ES-I3 (cell line): ENCODE measurements around the gene TMEM200A.
A peak's percentile ranks its signal among the peaks of the same experiment; 100 is the strongest.
"Not testable (repeated sequence)": the region's sequence is repeated elsewhere in the genome, so short reads cannot be mapped to it uniquely, and the experiment has no call there.

Experiments used
- H3K36me3 ChIP-seq: 2 replicates; pipeline ENCODE4 v1.6.1; 2013; ENCODE audit warnings: mild to moderate bottlenecking, low read length, control low read depth, moderate library complexity; ENCODE audit not compliant: insufficient read depth
- H3K4me1 ChIP-seq: 2 replicates; pipeline ENCODE4 v1.6.1; 2013; ENCODE audit warnings: mild to moderate bottlenecking, control low read depth, low read length; ENCODE audit not compliant: insufficient read depth
- H3K9ac ChIP-seq: 2 replicates; pipeline ENCODE4 v1.6.1; 2013; ENCODE audit warnings: low read depth, mild to moderate bottlenecking, low read length, moderate library complexity
- H3K9me3 ChIP-seq: 2 replicates; pipeline ENCODE4 v1.6.1; 2013; ENCODE audit warnings: mild to moderate bottlenecking, low read length, moderate library complexity; ENCODE audit not compliant: control insufficient read depth, insufficient read depth

Gene TMEM200A

DNA sequence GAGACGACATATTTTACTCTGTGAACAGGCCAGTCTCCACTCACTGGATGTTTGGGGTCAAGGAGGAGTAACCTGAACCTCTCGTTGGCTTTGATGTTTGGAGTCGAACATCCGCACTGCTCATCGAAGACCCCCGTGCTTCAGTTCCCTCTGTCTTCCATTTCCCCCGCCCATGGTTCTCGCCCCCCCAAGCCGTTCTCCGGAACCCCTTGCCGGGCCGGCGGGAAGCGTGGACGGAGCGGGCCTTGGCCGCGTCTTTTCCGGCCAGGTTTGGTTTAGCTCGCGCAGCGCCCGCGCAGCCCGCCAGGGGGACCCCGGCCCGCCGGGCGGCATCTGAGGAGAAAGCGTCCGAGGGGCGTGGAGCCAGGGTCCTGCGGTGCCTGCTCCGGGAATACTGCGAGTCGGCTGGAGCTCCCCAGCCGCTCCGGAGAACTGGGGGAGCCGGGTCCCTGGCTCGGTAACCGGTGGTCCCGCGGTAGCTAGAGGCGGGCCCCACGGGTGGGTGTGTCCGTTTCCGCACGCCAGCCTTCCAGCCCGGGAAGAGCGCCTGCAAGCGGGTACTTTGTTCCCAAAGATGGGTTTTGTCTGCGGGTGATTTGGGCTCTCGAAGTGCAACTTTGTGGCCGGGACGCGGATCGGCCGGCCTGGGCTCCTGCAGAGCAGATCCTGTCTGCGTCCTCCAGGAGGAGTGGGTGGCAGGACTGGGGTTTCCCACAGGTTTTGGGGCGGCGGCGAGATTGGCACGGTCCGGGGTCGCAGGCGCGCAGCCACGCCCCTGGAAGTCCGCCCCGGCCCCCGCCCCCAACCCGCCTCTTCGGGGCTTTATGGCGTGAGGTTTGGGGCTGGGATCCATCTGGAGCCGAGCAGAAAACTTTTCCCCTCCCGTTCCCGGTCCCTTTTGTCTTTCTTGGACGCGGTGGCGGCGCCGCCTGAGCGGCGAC is at the start of gene TMEM200A:
Gene TMEM200A, plus strand, starts transcription at position 852 of the 941 bp plus-strand sequence. CDS start 74,406 bp downstream, outside the sequence.
- Histone ChIP-seq H3K9ac (peak within 1 kb of the TSS; percentile 93), H3K9me3 (no peaks in the 10 kb centered on the region; the same call in 1 of the 2 replicates), H3K36me3 (no peaks in the 10 kb centered on the region), H3K4me1 (peaks cover 5% of the 10 kb centered on the region)

DNA sequence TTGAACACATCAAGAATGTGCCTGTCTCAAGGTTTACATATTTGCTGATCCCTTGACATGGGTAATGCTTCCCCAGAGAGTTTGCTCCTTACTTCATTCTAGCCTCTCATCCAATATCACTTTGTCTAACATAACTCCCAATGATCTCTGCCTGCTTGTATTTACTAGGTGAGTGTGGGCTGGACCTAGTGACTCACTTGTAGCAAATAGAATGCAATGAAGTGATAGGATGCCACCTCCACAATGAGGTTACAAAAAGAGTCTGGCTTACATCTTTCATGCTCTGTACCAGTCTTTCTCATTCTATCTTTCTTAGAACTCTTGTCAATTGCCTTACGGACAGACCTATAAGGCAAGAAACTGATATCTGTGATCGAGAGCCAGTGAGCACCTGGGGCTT is 44.9 kb upstream of the TMEM200A start:
- Histone ChIP-seq H3K9me3 (no peaks in the 10 kb centered on the region), H3K4me1 (no peaks in the 10 kb centered on the region), H3K36me3 (no peaks in the 10 kb centered on the region), H3K9ac (no peak overlapping the region)

DNA sequence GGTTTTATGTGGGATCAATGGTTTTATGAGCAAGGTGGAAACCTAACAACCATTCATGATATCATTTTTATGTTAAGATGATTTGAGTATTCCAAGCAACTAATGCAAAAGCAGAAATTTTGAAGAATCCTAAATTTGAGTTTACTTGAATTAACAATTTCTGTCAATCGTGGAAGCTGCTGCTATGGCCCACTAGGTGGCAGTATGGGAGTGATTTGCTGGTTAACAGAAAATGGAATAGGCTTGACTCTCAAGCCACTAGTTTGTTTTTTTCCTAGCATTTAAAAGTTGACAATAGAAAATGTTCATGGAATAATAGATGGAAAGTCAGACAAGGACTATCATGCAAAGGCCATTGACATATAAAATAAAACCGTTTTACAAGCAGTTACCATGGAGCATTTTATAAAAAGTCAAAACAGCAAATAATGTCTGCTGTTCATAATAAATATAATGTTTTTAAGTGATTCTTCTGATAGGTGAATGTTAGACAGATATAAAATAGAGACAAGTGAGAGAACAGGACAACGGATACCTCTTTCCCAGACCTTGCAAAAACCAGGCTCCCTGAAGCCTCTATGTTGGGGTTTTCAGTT is 43.0 kb upstream of the TMEM200A start:
- Histone ChIP-seq H3K4me1 (no peaks in the 10 kb centered on the region), H3K9me3 (no peaks in the 10 kb centered on the region), H3K36me3 (no peaks in the 10 kb centered on the region), H3K9ac (no peak overlapping the region)

DNA sequence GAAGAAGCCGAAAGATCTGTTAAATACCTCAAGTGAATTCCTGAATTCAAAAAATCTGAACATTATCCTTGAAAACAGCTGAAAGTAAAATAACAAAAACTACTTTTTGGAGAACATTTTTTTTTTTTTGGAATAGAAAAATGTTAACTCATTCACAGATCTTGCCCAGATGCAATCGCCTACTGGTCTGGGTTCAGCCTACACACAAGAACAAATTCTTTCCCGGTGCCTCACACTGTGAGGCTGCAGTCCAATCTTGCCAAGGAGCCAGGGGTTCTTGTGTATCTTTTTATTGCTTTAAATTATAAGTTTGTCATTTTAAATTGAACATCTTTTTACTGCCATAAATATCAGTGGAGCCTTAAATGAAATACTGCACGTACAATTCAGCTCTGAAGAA is 41.2 kb upstream of the TMEM200A start:
- Histone ChIP-seq H3K36me3 (no peaks in the 10 kb centered on the region), H3K9me3 (no peaks in the 10 kb centered on the region), H3K9ac (no peak overlapping the region), H3K4me1 (no peaks in the 10 kb centered on the region)

DNA sequence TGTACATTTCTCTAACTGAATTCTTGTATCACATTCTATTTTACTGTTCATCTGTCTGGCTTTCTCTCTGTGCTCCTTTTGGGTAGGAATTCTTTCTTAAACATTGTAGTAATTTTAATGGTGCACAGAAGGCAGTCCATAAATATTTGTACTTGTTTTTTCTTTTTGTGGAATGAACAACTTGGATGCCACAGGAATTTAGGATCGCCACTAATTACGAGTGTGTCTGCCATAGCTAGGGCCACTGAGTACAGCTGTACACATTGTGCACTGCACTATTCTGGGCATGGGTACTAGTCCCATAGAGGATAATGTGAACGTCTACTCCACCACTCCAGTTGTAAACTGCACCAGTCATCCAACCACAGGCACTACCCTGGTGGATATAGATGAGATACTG is 39.3 kb upstream of the TMEM200A start:
- no peaks in the 10 kb centered on the region for H3K9me3 ChIP-seq
- H3K9ac ChIP-seq = no peak overlapping the region
- H3K36me3 ChIP-seq = no peaks in the 10 kb centered on the region
- H3K4me1 ChIP-seq = no peaks in the 10 kb centered on the region

DNA sequence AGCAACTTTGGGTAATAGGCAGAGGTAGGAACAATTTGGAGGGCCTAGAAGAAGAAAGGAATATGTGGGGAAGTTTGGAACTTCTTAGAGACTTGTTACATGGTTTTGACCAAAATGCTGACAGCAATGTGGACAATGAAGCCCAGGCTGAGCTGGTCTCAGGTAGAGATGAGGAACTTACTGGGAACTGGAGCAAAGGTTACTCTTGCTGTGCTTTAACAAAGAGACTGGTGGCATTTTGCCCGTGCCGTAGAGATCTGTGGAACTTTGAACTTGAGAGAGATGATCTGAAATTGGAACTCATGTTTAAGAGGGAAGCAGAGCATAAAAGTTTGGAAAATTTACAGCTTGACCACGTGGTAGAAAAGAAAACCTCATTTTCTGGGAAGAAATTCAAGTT is 28.3 kb upstream of the TMEM200A start:
- H3K9ac ChIP-seq = no peak overlapping the region
- H3K4me1 ChIP-seq = no peaks in the 10 kb centered on the region
- H3K9me3 ChIP-seq = no peaks in the 10 kb centered on the region
- no peaks in the 10 kb centered on the region for H3K36me3 ChIP-seq

DNA sequence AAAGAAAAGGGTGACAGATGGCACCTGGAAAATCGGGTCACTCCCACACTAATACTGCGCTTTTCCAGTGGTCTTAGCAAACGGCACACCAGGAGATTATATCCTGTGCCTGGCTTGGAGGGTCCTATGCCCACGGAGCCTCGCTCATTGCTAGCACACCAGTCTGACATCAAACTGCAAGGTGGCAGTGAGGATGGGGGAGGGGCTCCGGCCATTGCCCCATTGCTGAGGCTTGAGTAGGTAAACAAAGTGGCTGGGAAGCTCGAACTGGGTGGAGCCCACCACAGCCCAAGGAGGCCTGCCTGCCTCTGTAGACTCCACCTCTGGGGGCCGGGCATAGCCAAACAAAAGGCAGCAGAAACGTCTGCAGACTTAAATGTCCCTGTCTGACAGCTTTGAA is 19.5 kb upstream of the TMEM200A start:
- H3K9ac ChIP-seq, H3K9me3 ChIP-seq, H3K36me3 ChIP-seq, H3K4me1 ChIP-seq: not testable (repeated sequence)

DNA sequence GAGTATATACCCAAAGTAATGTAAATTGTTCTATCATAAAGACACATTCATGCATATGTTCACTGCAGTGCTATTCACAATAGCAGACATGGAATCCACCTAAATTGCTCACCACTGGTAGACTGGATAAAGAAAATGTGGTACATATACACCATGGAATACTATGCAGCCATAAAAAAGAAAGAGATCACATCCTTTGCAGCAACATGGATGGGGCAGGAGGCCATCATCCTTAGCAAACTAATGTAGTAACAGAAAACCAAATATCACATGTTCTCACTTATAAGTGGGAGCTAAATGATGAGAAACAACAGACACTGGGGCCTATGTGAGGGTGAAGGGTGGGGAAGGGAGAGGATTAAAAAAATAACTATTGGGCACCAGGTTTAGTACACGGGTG is 11.5 kb upstream of the TMEM200A start:
- Histone ChIP-seq H3K9ac (no peak overlapping the region), H3K36me3 (no peaks in the 10 kb centered on the region), H3K9me3 (no peaks in the 10 kb centered on the region), H3K4me1 (no peaks in the 10 kb centered on the region)

DNA sequence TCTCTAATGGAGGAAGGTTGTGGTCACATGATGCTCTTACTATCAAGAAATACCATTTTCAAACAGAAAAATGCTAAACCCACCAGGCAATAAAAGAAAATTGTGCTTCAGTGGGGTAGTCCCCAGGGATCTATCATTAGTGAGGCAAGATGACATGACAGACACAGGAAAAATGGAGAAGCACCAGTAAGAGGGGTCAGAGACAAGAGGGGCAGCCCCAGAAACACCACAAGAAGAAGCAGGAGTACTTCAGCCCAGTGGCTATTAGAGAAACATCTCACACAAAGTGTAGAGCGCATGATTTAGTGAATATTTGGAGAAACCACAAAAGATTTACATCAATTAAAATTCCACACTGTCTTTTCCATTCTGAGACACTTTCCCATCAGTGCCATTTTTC is 10.2 kb upstream of the TMEM200A start:
- Histone ChIP-seq H3K9ac (no peak overlapping the region), H3K36me3 (no peaks in the 10 kb centered on the region), H3K9me3 (no peaks in the 10 kb centered on the region), H3K4me1 (no peaks in the 10 kb centered on the region)

DNA sequence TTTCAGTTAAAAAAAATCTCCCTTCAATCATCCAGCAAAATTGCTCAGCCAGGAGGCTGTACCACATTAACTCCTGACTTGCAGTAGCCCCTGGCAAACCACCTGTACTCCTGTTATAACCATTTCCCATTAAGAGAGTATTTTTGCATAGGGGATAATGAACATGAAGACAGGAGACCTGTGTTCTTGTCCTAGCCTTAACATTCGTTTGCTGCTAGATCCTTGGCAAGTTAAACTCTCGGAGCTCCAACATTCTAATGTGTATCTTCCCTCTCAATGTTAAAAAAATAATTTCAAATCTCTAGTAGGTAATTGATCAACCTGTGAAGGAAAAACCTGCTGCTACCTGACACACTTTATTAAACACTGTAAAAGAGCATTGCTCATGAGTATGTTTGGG is 8.4 kb upstream of the TMEM200A start:
- Histone ChIP-seq H3K9ac (no peak overlapping the region), H3K9me3 (no peaks in the 10 kb centered on the region; the same call in 1 of the 2 replicates), H3K4me1 (no peaks in the 10 kb centered on the region), H3K36me3 (no peaks in the 10 kb centered on the region)

DNA sequence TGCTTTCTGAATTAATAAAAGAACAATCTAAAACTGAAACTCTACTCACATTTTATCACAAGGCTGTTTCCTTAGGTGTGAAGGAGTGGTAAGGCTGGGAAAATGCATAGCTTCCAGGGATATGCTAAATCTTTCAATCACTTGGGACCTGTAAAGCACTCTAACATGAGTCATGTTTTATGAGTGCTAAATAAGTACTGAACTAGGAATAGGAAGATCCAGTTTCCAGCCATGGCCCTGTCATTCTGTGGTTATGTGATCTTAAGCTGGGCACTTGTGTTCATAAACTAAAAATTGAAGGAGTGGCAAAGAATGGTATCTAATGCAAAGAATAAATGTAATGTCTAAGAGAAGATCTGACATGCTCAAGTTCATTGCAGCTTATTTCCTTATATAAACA is 6.1 kb upstream of the TMEM200A start:
- Histone ChIP-seq H3K9me3 (no peaks in the 10 kb centered on the region; the same call in 1 of the 2 replicates), H3K9ac (no peak overlapping the region), H3K4me1 (peaks cover 5% of the 10 kb centered on the region; the same call in 1 of the 2 replicates), H3K36me3 (no peaks in the 10 kb centered on the region)

DNA sequence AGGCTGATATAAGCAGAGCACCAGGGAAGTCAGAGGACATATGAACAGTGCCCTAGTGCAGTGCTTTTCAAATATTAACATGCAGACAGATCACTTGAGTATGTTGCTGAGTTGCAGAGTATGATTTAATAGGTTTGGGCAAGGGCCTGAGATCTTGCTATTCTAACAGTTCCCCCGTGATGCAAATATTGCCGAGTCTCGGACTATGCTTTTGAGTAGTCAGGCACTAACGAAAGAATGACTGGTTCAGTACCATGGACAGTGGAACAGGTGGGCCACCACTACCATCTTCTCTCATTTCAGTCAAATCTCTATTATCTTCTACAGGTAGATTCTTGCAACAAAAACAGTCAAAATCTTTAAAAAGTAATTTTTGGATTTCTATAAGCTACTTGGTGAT is 3.7 kb upstream of the TMEM200A start:
- peaks cover 5% of the 10 kb centered on the region for H3K4me1 ChIP-seq
- H3K9ac ChIP-seq = no peak overlapping the region
- no peaks in the 10 kb centered on the region; the same call in 1 of the 2 replicates for H3K9me3 ChIP-seq

DNA sequence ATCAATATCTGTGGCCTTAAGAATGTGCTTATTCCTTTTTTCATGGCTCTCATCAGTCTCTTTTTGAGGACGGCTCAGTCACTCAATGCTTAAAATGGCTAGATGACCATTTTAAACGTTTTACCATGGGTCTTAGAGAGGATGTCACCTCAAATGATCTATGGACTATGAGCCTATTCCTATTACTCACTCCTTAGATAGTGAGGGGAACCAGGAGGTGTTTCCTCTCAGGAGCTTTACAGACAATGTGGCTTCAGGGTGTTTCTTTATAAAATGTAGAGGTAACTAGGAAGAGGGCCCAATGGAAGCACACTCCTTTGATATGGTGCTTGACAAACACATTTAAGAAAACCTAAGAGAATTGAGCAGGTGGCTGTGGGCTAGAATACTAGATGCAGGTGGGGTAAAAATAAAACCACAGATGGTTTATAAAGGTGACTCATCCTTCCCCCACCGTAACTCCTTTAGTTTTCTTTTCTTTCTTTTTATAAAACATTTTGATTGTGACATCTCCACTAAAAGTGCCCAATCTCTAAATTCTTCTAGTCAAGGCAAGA is 1.5 kb upstream of the TMEM200A start:
- Histone ChIP-seq H3K4me1 (peaks cover 5% of the 10 kb centered on the region), H3K36me3 (no peaks in the 10 kb centered on the region), H3K9ac (no peak overlapping the region), H3K9me3 (no peaks in the 10 kb centered on the region; the same call in 1 of the 2 replicates)

More for the DNA sequence above, 3.7 kb upstream of the TMEM200A start:
- no peaks in the 10 kb centered on the region for H3K36me3 ChIP-seq

DNA sequence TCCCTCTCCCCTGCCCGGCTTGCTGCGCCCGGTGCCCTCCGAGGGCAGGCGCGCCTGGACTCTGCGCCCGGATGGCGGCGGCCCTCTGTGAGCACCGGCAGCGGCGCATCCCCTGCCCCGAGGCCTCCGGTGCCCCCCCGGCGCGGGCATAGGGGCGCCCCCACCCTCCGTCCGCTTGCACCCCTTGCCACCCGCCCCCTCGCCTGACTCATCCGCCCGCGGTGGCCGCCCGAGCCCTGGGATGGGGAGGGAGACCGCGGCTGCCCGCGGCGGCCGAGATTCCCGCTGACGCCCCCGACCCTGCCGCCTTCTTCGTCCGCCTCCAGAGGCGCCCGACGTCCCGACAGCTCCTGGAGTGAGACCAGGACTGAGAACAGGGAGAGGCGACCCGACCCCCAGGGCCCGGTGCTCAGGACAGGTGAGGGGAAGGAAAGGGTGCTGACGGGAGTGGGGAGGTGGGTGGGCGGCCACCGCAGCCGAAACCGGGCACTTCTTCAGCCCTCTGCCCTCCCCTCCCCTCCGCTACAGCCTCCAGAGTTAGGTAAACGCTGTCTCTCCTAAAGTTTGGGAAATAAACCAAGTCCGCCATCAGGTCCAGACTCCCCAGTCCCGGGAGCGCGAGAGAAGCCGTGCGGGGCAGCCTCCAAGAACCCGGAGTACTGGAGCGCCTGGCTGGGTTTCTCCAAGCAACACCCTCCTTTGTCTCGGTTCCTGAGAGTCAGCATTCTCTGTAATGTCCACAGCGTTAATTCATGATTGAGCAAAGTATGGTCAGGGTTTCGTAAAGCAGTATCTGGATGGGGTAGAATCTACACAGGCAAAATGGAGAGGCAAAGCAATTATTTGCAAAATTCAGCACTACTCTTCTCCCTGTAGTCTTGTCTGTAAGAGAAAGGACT is 539 bp downstream of the TMEM200A start:
- Histone ChIP-seq H3K9me3 (no peaks in the 10 kb centered on the region), H3K4me1 (peaks cover 5% of the 10 kb centered on the region), H3K9ac (peak overlapping the region; percentile 93), H3K36me3 (no peaks in the 10 kb centered on the region)
